ENCODE measurements around the gene RPS29. TPM values are rescaled to one million over a fixed set of nuclear protein-coding genes. Genes with fewer than 3 reads are reported as not detected.

The RPS29 gene
- total and polyA plus RNA-seq, 8 donors: 551 to 2,449 (median 722) TPM

DNA sequence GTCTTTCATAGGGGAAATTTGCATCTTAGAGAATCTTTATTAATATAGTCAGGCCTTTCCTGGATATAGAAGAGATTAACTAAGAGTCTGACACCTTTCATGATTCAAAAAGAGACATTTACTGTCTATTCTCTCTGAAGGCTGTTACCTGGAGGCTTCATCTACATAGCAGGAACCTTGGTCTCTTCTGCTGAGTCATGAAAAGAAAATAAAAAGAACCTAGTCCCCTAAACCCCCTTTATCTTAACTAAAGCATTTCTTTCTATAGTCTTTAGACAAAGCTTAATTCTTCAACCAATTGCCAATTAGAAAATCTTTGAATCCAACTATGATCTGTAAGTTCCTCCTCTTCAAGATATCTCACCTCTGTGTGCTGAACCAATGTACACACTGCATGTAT is 33.1 kb downstream of the RPS29 start:
- no peak for DNase-seq
- Histone ChIP-seq H3K36me3 (no peaks in the 10 kb centered on the region), H3K27ac (no peak overlapping the region), H3K4me3 (no peak overlapping the region), H3K9me3 (no peaks in the 10 kb centered on the region), H3K27me3 (no peaks in the 10 kb centered on the region), H3K4me1 (peaks cover 0 to 3% (median 0%) of the 10 kb centered on the region in 3 donors)
- TF ChIP-seq, protein P1, sequence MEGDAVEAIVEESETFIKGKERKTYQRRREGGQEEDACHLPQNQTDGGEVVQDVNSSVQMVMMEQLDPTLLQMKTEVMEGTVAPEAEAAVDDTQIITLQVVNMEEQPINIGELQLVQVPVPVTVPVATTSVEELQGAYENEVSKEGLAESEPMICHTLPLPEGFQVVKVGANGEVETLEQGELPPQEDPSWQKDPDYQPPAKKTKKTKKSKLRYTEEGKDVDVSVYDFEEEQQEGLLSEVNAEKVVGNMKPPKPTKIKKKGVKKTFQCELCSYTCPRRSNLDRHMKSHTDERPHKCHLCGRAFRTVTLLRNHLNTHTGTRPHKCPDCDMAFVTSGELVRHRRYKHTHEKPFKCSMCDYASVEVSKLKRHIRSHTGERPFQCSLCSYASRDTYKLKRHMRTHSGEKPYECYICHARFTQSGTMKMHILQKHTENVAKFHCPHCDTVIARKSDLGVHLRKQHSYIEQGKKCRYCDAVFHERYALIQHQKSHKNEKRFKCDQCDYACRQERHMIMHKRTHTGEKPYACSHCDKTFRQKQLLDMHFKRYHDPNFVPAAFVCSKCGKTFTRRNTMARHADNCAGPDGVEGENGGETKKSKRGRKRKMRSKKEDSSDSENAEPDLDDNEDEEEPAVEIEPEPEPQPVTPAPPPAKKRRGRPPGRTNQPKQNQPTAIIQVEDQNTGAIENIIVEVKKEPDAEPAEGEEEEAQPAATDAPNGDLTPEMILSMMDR (IDR thresholded peaks at IDR 0.05): no peak
- no peak for FAIRE-seq
- intact Hi-C loops (cut with DNase I): no loop called here
- no peak for ATAC-seq

DNA sequence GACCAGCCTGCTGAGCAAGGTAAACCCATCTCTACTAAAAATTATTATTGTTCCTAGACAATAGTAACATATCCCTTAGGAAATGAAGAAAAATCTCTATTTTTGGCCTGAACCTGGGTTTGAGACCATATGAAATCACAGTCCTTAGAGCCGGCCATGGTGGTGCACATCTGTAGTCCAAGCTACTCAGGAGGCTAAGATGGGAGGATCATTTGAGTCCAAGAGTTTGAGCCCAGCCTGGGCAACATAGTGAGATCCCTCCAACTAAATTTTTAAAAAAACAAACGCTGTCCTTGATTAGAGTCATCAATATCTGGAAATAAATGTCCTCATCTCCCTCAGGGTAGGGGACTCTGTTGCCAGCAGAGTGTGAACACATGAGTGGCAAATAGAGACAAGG is 34.6 kb downstream of the RPS29 start:
- Histone ChIP-seq H3K27me3 (no peaks in the 10 kb centered on the region), H3K4me3 (no peak overlapping the region), H3K27ac (no peak overlapping the region), H3K4me1 (peaks cover 0 to 3% (median 0%) of the 10 kb centered on the region in 3 donors), H3K9me3 (no peaks in the 10 kb centered on the region), H3K36me3 (no peaks in the 10 kb centered on the region)
- intact Hi-C loops (cut with DNase I): no loop called here
- TF ChIP-seq, protein P1 (IDR thresholded peaks at IDR 0.05): no peak
- ATAC-seq: no peak
- no peak for DNase-seq
- 71 to 89% methylated on average over 2 of the region's 2 CpGs for WGBS, 2 donors
- no peak for FAIRE-seq

DNA sequence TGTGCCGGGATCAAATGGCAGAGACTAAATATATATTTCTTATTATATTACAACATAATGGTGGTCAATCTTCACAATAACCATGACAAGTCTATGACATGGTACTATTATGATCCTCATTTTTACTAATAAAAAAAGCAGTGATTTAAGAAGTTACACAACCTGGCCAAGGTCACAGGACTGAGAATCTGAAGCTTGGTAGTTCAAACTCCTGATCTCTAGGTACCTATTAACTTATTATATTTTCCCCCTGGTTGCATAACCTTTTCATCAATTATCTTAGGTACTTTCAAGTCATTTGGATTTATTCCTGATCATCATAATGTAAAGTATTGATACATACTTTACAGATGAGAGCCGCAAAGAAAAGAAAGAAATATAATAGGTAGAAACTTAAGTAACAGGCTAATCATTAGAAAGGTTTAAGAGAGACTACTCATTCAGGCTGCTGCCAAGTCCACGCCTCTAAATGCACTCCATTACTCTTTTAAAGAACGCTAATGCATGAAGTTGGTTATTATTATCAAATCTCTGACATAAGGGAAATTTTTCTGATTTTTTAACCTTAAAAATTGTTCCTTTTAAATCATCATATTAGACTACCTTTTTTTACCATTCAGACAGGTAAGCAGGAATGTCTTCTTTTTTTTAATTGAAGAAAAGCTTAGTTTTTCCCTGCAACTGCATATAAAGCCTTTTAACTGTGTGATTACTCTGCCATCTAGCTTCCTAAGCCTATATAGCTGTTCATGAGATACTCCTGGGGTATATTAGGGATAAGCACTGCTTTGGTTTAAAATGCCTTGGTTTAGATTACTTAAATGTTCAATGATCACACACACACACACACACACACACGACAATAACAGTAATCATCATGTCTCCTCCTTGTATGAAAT is 35.6 kb downstream of the RPS29 start:
- ATAC-seq (peak in 2 of 4 donors; percentile 47 to 48), DNase-seq (no peak), FAIRE-seq (no peak)
- H3K4me1 ChIP-seq: peaks cover 0 to 3% (median 0%) of the 10 kb centered on the region in 3 donors
- WGBS, 2 donors: 38 to 41% methylated on average over 5 of the region's 5 CpGs
- no peak overlapping the region for H3K27ac ChIP-seq
- no peak overlapping the region for H3K4me3 ChIP-seq
- TF ChIP-seq, protein P1 (IDR thresholded peaks at IDR 0.05): no peak
- no peaks in the 10 kb centered on the region for H3K9me3 ChIP-seq
- H3K27me3 ChIP-seq: no peaks in the 10 kb centered on the region
- H3K36me3 ChIP-seq: no peaks in the 10 kb centered on the region
- intact Hi-C loops (cut with DNase I): no loop called here

DNA sequence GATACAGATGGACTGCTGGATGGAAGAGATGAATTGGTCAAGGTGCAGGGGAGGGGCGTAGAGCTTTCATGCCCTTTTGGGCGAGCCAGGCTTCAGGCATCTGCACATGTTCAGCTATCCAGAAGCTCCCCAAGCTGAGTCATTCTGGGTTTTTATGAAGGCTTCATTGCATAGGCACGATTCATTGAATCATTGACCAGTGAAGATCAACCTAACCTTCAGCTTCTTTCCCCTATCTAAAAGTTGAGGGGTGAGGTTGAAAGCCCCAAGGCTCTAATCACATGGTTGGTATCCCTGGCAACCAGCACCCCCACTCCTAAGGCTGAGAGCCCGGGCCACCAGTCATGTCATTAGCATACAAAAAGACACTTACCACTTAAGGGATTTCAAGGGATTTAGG is 36.3 kb downstream of the RPS29 start:
- no peak overlapping the region for H3K27ac ChIP-seq
- WGBS, 2 donors: 63 to 67% methylated on average over 4 of the region's 4 CpGs
- no peak for DNase-seq
- no peak overlapping the region for H3K4me3 ChIP-seq
- ATAC-seq: peak in 1 of 4 donors; percentile 39
- intact Hi-C loops (cut with DNase I): no loop called here
- TF ChIP-seq, protein P1 (IDR thresholded peaks at IDR 0.05): no peak
- FAIRE-seq: no peak
- H3K36me3 ChIP-seq: no peaks in the 10 kb centered on the region
- H3K27me3 ChIP-seq: no peaks in the 10 kb centered on the region
- H3K9me3 ChIP-seq: no peaks in the 10 kb centered on the region
- H3K4me1 ChIP-seq: peaks cover 0 to 3% (median 0%) of the 10 kb centered on the region in 3 donors

DNA sequence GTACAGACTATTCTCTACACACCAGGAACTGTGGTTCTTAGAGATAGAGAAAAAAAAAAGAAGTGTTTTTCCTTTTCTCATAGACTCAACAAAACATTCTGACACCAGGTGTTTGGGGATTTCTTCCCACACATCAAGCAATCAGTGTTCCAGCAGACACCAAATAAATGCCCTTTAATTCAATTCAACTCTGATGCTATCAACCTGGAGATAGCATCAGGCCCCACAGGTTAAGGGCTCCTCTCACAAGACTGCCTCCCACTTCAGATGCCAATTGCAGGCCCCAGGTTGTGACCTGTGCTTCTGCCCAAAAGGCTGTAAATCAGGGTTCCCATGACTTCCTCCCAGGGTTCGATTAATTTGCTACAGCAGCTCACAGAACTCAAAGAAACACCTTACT is 36.7 kb downstream of the RPS29 start:
- ATAC-seq (no peak), FAIRE-seq (no peak), DNase-seq (no peak)
- TF ChIP-seq, protein P1 (IDR thresholded peaks at IDR 0.05): no peak
- no peaks in the 10 kb centered on the region for H3K27me3 ChIP-seq
- H3K36me3 ChIP-seq: no peaks in the 10 kb centered on the region
- no peaks in the 10 kb centered on the region for H3K9me3 ChIP-seq
- 50 to 76% methylated on average over 1 of the region's 1 CpG for WGBS, 2 donors
- intact Hi-C loops (cut with DNase I): no loop called here
- H3K4me3 ChIP-seq: no peak overlapping the region
- H3K27ac ChIP-seq: no peak overlapping the region
- peaks cover 0 to 3% (median 0%) of the 10 kb centered on the region in 3 donors for H3K4me1 ChIP-seq

Measured in pancreas (tissue), 10 donors.